Measurements from ENCODE around the gene SMIM1. TPM values are rescaled to one million over a fixed set of nuclear protein-coding genes. Genes with fewer than 3 reads are reported as not detected.

SMIM1 gene
- total RNA-seq, 1 experiment from 2014 or later = 7.1 TPM

GRCh38 chr1:3741566-3742438, 30.7 kb upstream of the SMIM1 start:
- H3K27me3 ChIP-seq (replicated peaks; ENCODE audit: control insufficient read depth, insufficient read depth, low read length) = no peaks in the 10 kb centered on the region
- intact Hi-C loops (cut with micrococcal nuclease; ENCODE audit: unreplicated experiment) = no loop called here
- ChIA-PET POLR2A (no interaction called here), CTCF (no interaction called here)
- no peaks in the 10 kb centered on the region for H3K4me1 ChIP-seq
- Mint-ChIP-seq H3K4me1 (ENCODE audit: low read depth, unreplicated experiment) (no peaks in the 10 kb centered on the region), H3K4me3 (ENCODE audit: unreplicated experiment) (no peak overlapping the region), H3K27ac (ENCODE audit: unreplicated experiment) (no peak overlapping the region), H3K9me3 (ENCODE audit: unreplicated experiment) (no peaks in the 10 kb centered on the region), H3K36me3 (ENCODE audit: insufficient read depth, unreplicated experiment) (no peaks in the 10 kb centered on the region), H3K27me3 (ENCODE audit: insufficient read depth, unreplicated experiment) (no peaks in the 10 kb centered on the region)
- TF ChIP-seq, protein P1, sequence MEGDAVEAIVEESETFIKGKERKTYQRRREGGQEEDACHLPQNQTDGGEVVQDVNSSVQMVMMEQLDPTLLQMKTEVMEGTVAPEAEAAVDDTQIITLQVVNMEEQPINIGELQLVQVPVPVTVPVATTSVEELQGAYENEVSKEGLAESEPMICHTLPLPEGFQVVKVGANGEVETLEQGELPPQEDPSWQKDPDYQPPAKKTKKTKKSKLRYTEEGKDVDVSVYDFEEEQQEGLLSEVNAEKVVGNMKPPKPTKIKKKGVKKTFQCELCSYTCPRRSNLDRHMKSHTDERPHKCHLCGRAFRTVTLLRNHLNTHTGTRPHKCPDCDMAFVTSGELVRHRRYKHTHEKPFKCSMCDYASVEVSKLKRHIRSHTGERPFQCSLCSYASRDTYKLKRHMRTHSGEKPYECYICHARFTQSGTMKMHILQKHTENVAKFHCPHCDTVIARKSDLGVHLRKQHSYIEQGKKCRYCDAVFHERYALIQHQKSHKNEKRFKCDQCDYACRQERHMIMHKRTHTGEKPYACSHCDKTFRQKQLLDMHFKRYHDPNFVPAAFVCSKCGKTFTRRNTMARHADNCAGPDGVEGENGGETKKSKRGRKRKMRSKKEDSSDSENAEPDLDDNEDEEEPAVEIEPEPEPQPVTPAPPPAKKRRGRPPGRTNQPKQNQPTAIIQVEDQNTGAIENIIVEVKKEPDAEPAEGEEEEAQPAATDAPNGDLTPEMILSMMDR (IDR thresholded peaks at IDR 0.05; ENCODE audit: insufficient read depth in 1 of 2, low read depth in 1 of 2, low read length in 1 of 2, severe bottlenecking in 1 of 2, unreplicated experiment in 1 of 2) = no peak
- no peak for DNase-seq
- no TSS peak for BruUV-seq (replicated peaks)
- H3K36me3 ChIP-seq (ENCODE audit: control insufficient read depth, insufficient read depth, low read length) = no peaks in the 10 kb centered on the region
- H3K9me3 ChIP-seq = no peaks in the 10 kb centered on the region
- H3K4me3 ChIP-seq (ENCODE audit: low read depth, low read length) = no peak overlapping the region

GRCh38 chr1:3742439-3743298, 29.9 kb upstream of the SMIM1 start:
- no TSS peak for BruUV-seq (replicated peaks)
- H3K9me3 Mint-ChIP-seq (ENCODE audit: unreplicated experiment) = no peaks in the 10 kb centered on the region
- POLR2A ChIA-PET = no interaction called here
- CTCF ChIA-PET = no interaction called here
- H3K27ac Mint-ChIP-seq (ENCODE audit: unreplicated experiment) = no peak overlapping the region
- no peaks in the 10 kb centered on the region for H3K4me1 ChIP-seq
- TF ChIP-seq, protein P1 (IDR thresholded peaks at IDR 0.05; ENCODE audit: insufficient read depth in 1 of 2, low read depth in 1 of 2, low read length in 1 of 2, severe bottlenecking in 1 of 2, unreplicated experiment in 1 of 2) = no peak
- H3K27me3 Mint-ChIP-seq (ENCODE audit: insufficient read depth, unreplicated experiment) = no peaks in the 10 kb centered on the region
- H3K27me3 ChIP-seq (replicated peaks; ENCODE audit: control insufficient read depth, insufficient read depth, low read length) = no peaks in the 10 kb centered on the region
- no peaks in the 10 kb centered on the region for H3K36me3 Mint-ChIP-seq (ENCODE audit: insufficient read depth, unreplicated experiment)
- H3K4me3 ChIP-seq (ENCODE audit: low read depth, low read length) = no peak overlapping the region
- no peaks in the 10 kb centered on the region for H3K36me3 ChIP-seq (ENCODE audit: control insufficient read depth, insufficient read depth, low read length)
- H3K9me3 ChIP-seq = no peaks in the 10 kb centered on the region
- H3K4me3 Mint-ChIP-seq (ENCODE audit: unreplicated experiment) = no peak overlapping the region
- no peak for DNase-seq
- H3K4me1 Mint-ChIP-seq (ENCODE audit: low read depth, unreplicated experiment) = no peaks in the 10 kb centered on the region
- intact Hi-C loops (cut with micrococcal nuclease; ENCODE audit: unreplicated experiment) = no loop called here

GRCh38 chr1:3743421-3743820, 29.1 kb upstream of the SMIM1 start:
- Histone ChIP-seq H3K4me1 (no peaks in the 10 kb centered on the region), H3K4me3 (ENCODE audit: low read depth, low read length) (no peak overlapping the region), H3K9me3 (no peaks in the 10 kb centered on the region), H3K27me3 (replicated peaks; ENCODE audit: control insufficient read depth, insufficient read depth, low read length) (no peaks in the 10 kb centered on the region), H3K36me3 (ENCODE audit: control insufficient read depth, insufficient read depth, low read length) (no peaks in the 10 kb centered on the region)
- ChIA-PET CTCF (no interaction called here), POLR2A (no interaction called here)
- intact Hi-C loops (cut with micrococcal nuclease; ENCODE audit: unreplicated experiment) = no loop called here
- Mint-ChIP-seq H3K4me3 (ENCODE audit: unreplicated experiment) (no peak overlapping the region), H3K27ac (ENCODE audit: unreplicated experiment) (no peak overlapping the region), H3K27me3 (ENCODE audit: insufficient read depth, unreplicated experiment) (no peaks in the 10 kb centered on the region), H3K36me3 (ENCODE audit: insufficient read depth, unreplicated experiment) (no peaks in the 10 kb centered on the region), H3K4me1 (ENCODE audit: low read depth, unreplicated experiment) (peaks cover 5% of the 10 kb centered on the region), H3K9me3 (ENCODE audit: unreplicated experiment) (no peaks in the 10 kb centered on the region)
- no TSS peak for BruUV-seq (replicated peaks)
- TF ChIP-seq, protein P1 (IDR thresholded peaks at IDR 0.05; ENCODE audit: insufficient read depth in 1 of 2, low read depth in 1 of 2, low read length in 1 of 2, severe bottlenecking in 1 of 2, unreplicated experiment in 1 of 2) = no peak
- no peak for DNase-seq
